Kidney epithelial cell (primary cell): Measurements from ENCODE around the gene ARID3C. TPM values are rescaled to one million over a fixed set of nuclear protein-coding genes. Genes with fewer than 3 reads are reported as not detected.

ENCODE experiments used
- DNase-seq: peaks from one replicate; pipeline ENCODE4 v3.0.0-alpha.2; 2010; ENCODE audit warnings: low read depth
- H3K27me3 ChIP-seq: 2 replicates; pipeline ENCODE4 v1.6.0; 2011; ENCODE audit warnings: low read length; ENCODE audit not compliant: control insufficient read depth, insufficient read depth
- H3K36me3 ChIP-seq: 2 replicates; pipeline ENCODE4 v1.5.1; 2011; ENCODE audit warnings: low read length; ENCODE audit not compliant: control insufficient read depth, insufficient read depth
- H3K4me3 ChIP-seq: 2 replicates; pipeline ENCODE4 v1.5.1; 2011; ENCODE audit warnings: low read depth, mild to moderate bottlenecking, control low read depth, low read length
- CTCF ChIP-seq: IDR thresholded peaks from 2 replicates; pipeline ENCODE4 v1.5.1; 2011; ENCODE audit warnings: mild to moderate bottlenecking, moderate library complexity, low read length, control low read depth, inconsistent platforms; ENCODE audit not compliant: insufficient read depth, poor library complexity, severe bottlenecking
- total RNA-seq: library from RNA; depleted of rRNA; stranded (reverse); fragments of >200 nt; gene quantifications from 2 replicates; pipeline ENCODE4 v1.2.3, GENCODE V29; 2015

ARID3C gene
- total RNA-seq, 1 donor from 2014 or later, result 1.0 TPM

- Histone ChIP-seq H3K4me3 (no peak overlapping the region), H3K27me3 (peaks cover 79% of the 10 kb centered on the region), H3K36me3 (no peaks in the 10 kb centered on the region)
- DNase-seq, result no peak
- TF ChIP-seq CTCF, result no peak
Observed at GRCh38 chr9:34574571-34574970, 54.3 kb downstream of the ARID3C start.

- no peak for TF ChIP-seq CTCF
- H3K36me3 ChIP-seq, result no peaks in the 10 kb centered on the region
- no peak overlapping the region for H3K4me3 ChIP-seq
- DNase-seq, result no peak
- peaks cover 78% of the 10 kb centered on the region for H3K27me3 ChIP-seq
Observed at GRCh38 chr9:34573599-34574325, 55.1 kb downstream of the ARID3C start.

GRCh38 chr9:34572628-34573027 lies 56.2 kb downstream of the ARID3C start:
- DNase-seq, result no peak
- Histone ChIP-seq H3K4me3 (no peak overlapping the region), H3K27me3 (peaks cover 78% of the 10 kb centered on the region), H3K36me3 (no peaks in the 10 kb centered on the region)
- no peak for TF ChIP-seq CTCF

DNA sequence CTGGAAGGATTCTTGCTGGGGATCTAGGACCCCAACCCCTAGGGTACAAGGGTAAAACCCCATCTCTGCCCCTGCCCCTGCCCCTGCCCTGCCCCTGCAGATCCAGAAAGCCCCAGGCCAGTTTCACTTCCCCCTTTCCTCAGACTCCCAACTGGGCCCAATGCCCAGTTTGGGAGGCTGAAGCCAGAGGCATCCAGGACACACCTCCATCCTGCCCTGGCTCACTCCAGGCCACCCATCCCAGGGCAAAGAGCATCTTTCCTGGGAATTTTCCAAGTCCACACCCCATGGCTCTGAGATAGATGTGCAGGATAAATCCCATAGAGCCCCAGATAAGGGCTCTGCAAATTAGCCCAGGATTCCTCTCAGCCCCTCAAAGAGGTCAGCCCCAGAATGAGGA lies 56.8 kb downstream of the ARID3C start:
- TF ChIP-seq CTCF, result no peak
- DNase-seq, result no peak
- Histone ChIP-seq H3K27me3 (peaks cover 78% of the 10 kb centered on the region), H3K4me3 (no peak overlapping the region), H3K36me3 (no peaks in the 10 kb centered on the region)

- H3K27me3 ChIP-seq, result peaks cover 78% of the 10 kb centered on the region
- no peak for DNase-seq
- H3K4me3 ChIP-seq, result no peak overlapping the region
- H3K36me3 ChIP-seq, result no peaks in the 10 kb centered on the region
- TF ChIP-seq CTCF, result no peak
Observed at GRCh38 chr9:34571481-34571810, 57.4 kb downstream of the ARID3C start.

Other genes starting within 250 kb of the ARID3C start
- gene FAM219A, start 170.5 kb downstream of the ARID3C start, total RNA-seq, result 14.7 and 16.8 TPM in 2 replicates
- not detected in 2 replicates for gene DNAI1, start 170.3 kb downstream of the ARID3C start, total RNA-seq
- 1.5 TPM in 1 of 2 replicates, not detected in the other for gene ENHO, start 106.1 kb downstream of the ARID3C start, total RNA-seq
- 0.27 and 1.1 TPM in 2 replicates for gene CNTFR, start 39.3 kb downstream of the ARID3C start, total RNA-seq
- 31.5 and 34.0 TPM in 2 replicates for gene RPP25L, start 17.0 kb downstream of the ARID3C start, total RNA-seq
- gene DCTN3, start 8.6 kb downstream of the ARID3C start, total RNA-seq, result 92.7 and 128 TPM in 2 replicates
- 121 and 129 TPM in 2 replicates for gene SIGMAR1, start 8.7 kb upstream of the ARID3C start, total RNA-seq
- gene GALT, start 17.6 kb upstream of the ARID3C start, total RNA-seq, result 34.4 and 39.4 TPM in 2 replicates
- gene IL11RA, start 23.1 kb upstream of the ARID3C start, total RNA-seq, result 5.9 and 11.6 TPM in 2 replicates
- gene CCL27, start 33.6 kb upstream of the ARID3C start, total RNA-seq, result not detected in 2 replicates
- gene CCL19, start 62.2 kb upstream of the ARID3C start, total RNA-seq, result not detected in 2 replicates
- gene CCL21, start 81.1 kb upstream of the ARID3C start, total RNA-seq, result not detected in 2 replicates